ENCODE measurements around the gene DHX16. TPM values are rescaled to one million over a fixed set of nuclear protein-coding genes. Genes with fewer than 3 reads are reported as not detected.

The DHX16 gene
- total and polyA plus RNA-seq, 9 of the 15 experiments (the other 6 are each of a cell fraction or from before 2014, with no cell fraction given): 14.6 to 66.1 (median 47.5) TPM

DNA sequence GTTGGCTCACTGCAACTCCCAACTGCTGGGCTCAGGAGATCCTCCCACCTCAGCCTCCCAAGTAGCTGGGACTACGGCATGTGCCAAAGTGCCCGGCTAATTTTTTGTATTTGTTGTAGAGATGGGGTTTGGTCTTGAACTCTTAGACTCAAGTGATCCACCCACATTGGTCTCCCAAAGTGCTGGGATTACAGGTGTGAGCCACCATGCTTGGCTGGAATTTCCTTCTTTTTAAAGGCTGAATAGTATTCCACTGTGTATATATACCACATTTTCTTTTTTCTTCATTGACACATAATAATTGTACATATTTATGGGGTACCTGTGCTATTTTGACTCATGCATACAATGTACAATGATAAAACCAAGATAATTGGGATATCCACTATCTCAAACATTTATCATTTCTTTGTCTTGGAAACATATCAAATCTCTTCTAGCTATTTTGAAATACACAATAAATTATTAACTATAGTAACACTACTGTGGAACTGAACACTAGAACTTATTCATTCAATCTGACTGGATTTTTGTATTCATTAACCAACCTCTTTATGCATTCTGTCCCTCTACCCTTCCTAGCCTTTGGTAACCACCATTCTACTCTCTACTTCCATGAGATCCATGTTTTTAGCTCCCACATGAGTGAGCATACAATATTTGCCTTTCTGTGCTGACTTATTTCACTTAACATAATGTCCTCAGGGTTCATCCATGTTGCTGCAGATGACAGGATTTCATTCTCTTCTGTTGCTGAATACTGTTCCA, 36.5 kb upstream of the DHX16 start:
- no peaks in the 10 kb centered on the region for H4K20me1 ChIP-seq (replicated peaks; ENCODE audit: control insufficient read depth, insufficient read depth, low read length)
- intact Hi-C loops (cut with micrococcal nuclease): no loop called here
- DNase-seq (ENCODE audit: extremely low read depth in 1 of 4, low spot score in 3 of 4): no peak
- ATAC-seq: no peak
- H3K79me2 ChIP-seq (ENCODE audit: control insufficient read depth, insufficient read depth, low read length): peaks cover 4% of the 10 kb centered on the region; the same call in 1 of the 3 replicates
- H3K9ac ChIP-seq (ENCODE audit: insufficient read depth in 1 of 2, low read depth in 2 of 2, low read length in 2 of 2): no peak overlapping the region
- no peak overlapping the region for H2AFZ ChIP-seq (ENCODE audit: low read depth, low read length)
- ChIA-PET CTCF (ENCODE audit: low intra/inter-chr PET ratio) (no interaction called here), POLR2A (interaction anchor here (0.6 to 27.1 kb wide), 4 partner anchors 2 to 1790 kb away, joined by 3 to 524 read pairs (median 264); partner anchors contain the start of genes MDC1, NRM and TUBB)
- BruUV-seq (replicated peaks): no TSS peak
- no peak overlapping the region for H3K4me2 ChIP-seq (ENCODE audit: insufficient read depth, low read length)
- H3K4me1 ChIP-seq (replicated peaks in 1 of 2; ENCODE audit: control insufficient read depth in 2 of 2, insufficient read depth in 2 of 2, low read length in 2 of 2): no peaks in the 10 kb centered on the region; a peak in 1 of 5 replicates
- no peaks in the 10 kb centered on the region for H3K27me3 ChIP-seq (ENCODE audit: control insufficient read depth in 2 of 2, insufficient read depth in 2 of 2, low read length in 2 of 2)
- no peak overlapping the region for H3K4me3 ChIP-seq
- in situ Hi-C loops (cut with MboI): no loop called here
- TF ChIP-seq, protein P1, sequence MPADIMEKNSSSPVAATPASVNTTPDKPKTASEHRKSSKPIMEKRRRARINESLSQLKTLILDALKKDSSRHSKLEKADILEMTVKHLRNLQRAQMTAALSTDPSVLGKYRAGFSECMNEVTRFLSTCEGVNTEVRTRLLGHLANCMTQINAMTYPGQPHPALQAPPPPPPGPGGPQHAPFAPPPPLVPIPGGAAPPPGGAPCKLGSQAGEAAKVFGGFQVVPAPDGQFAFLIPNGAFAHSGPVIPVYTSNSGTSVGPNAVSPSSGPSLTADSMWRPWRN (IDR thresholded peaks at IDR 0.05; ENCODE audit: low read depth): no peak
- peaks cover 90% of the 10 kb centered on the region for H3K36me3 ChIP-seq (ENCODE audit: control insufficient read depth, insufficient read depth, low read length)
- H3K9me1 ChIP-seq (ENCODE audit: control insufficient read depth, insufficient read depth, low read length): no peaks in the 10 kb centered on the region
- no peaks in the 10 kb centered on the region for H3K9me3 ChIP-seq (replicated peaks; ENCODE audit: control insufficient read depth, insufficient read depth, low read depth, low read length)
- 95% methylated on average over 2 of the region's 2 CpGs for WGBS (ENCODE audit: insufficient coverage, low coverage, missing lambda C conversion rate)
- FAIRE-seq: no peak
- H3K27ac ChIP-seq (ENCODE audit: extremely low read depth, low read depth, low read length): no peak overlapping the region

DNA sequence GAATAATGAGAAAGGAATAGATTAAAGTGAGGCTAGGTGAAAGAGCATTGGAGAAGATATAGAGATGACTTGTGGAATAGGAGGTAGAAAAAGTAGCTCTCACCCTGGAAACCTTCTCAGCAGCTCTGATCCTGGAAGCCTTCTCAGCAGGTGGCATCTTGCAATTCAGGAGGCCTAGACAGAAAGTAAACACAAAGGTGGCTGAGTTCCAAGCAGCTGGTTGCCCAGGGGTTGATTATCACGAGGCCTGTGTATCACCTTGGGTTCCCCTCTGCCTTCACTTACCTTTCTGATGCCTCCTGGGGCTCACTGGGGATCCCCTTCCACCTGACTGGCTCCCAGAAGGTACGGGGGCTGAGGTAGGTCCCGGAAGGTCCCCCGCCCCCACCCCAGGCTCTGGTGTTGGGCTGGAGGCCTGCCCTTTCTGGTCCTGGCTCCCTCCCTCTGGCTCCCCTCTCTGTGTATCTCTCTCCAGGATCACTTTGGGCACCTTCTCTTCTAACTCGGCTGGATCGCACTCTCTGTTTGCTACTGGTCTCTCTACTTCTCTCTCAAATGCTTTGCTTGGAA, 34.6 kb upstream of the DHX16 start:
- no peaks in the 10 kb centered on the region for H3K79me2 ChIP-seq (ENCODE audit: control insufficient read depth, insufficient read depth, low read length)
- peak overlapping the region in 1 of 2 experiments; percentile 62; a peak in 2 of 4 replicates for H3K9ac ChIP-seq (ENCODE audit: insufficient read depth in 1 of 2, low read depth in 2 of 2, low read length in 2 of 2)
- in situ Hi-C loops (cut with MboI): no loop called here
- 56% methylated on average over 4 of the region's 6 CpGs for WGBS (ENCODE audit: insufficient coverage, low coverage, missing lambda C conversion rate)
- no peak for TF ChIP-seq CSDE1 (IDR thresholded peaks at IDR 0.05)
- peak; percentile 35; the same call in 1 of the 2 replicates for TF ChIP-seq RBFOX2 (IDR thresholded peaks at IDR 0.05; ENCODE audit: low read depth, low read length)
- H2AFZ ChIP-seq (ENCODE audit: low read depth, low read length): no peak overlapping the region
- H4K20me1 ChIP-seq (replicated peaks; ENCODE audit: control insufficient read depth, insufficient read depth, low read length): no peaks in the 10 kb centered on the region
- no peak overlapping the region for H3K4me3 ChIP-seq
- CTCF ChIA-PET (ENCODE audit: low intra/inter-chr PET ratio): no interaction called here
- ATAC-seq: peak; percentile 11; the same call in 2 of the 3 replicates
- FAIRE-seq: no peak
- H3K27me3 ChIP-seq (ENCODE audit: control insufficient read depth in 2 of 2, insufficient read depth in 2 of 2, low read length in 2 of 2): no peaks in the 10 kb centered on the region
- H3K4me1 ChIP-seq (replicated peaks in 1 of 2; ENCODE audit: control insufficient read depth in 2 of 2, insufficient read depth in 2 of 2, low read length in 2 of 2): no peaks in the 10 kb centered on the region
- peaks cover 89% of the 10 kb centered on the region for H3K36me3 ChIP-seq (ENCODE audit: control insufficient read depth, insufficient read depth, low read length)
- no peaks in the 10 kb centered on the region for H3K9me1 ChIP-seq (ENCODE audit: control insufficient read depth, insufficient read depth, low read length)
- no TSS peak for BruUV-seq (replicated peaks)
- intact Hi-C loops (cut with micrococcal nuclease): no loop called here
- H3K27ac ChIP-seq (ENCODE audit: extremely low read depth, low read depth, low read length): no peak overlapping the region
- no peak for DNase-seq (ENCODE audit: extremely low read depth in 1 of 4, low spot score in 3 of 4)
- H3K9me3 ChIP-seq (replicated peaks; ENCODE audit: control insufficient read depth, insufficient read depth, low read depth, low read length): no peaks in the 10 kb centered on the region
- H3K4me2 ChIP-seq (ENCODE audit: insufficient read depth, low read length): no peak overlapping the region
- POLR2A ChIA-PET: interaction anchor here (1.0 to 27.1 kb wide), 3 partner anchors 4 to 92 kb away, joined by 3 to 524 read pairs (median 524); partner anchors contain the start of genes MDC1, NRM and TUBB

All from K562 (cell line).